LNCAP (cell line): Measurements from ENCODE around the gene ZFHX3.

Experiments used
- CTCF ChIP-seq: fragments of 450-650 bp; IDR thresholded peaks from 2 replicates; pipeline ENCODE4 v1.5.1; 2017; ENCODE audit warnings: mild to moderate bottlenecking

Gene ZFHX3

GRCh38 chr16:72838951-72839350 lies 209.0 kb downstream of the ZFHX3 start:
- TF ChIP-seq CTCF: no peak

DNA sequence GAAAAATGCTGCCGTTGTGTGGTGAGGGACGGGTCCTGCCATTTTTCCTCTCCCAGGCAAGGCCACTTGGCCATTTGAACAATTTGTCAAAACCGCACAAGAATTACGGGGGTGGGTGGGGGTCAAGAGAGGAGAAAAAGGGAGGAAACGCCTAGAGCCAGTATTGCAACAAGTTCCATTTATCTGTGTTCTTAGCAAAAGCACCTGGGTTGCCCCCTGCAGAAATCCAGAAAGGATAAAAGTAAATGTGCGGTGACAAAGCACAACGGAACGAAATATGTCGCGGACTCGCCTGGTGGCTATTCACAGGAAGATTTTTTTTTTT lies 209.4 kb downstream of the ZFHX3 start:
- no peak for TF ChIP-seq CTCF

- TF ChIP-seq CTCF: no peak
These were observed 209.9 kb downstream of the ZFHX3 start for GRCh38 chr16:72837846-72838585.

- no peak for TF ChIP-seq CTCF
These were observed 210.9 kb downstream of the ZFHX3 start for GRCh38 chr16:72836985-72837384.

- no peak for TF ChIP-seq CTCF
These were observed 211.7 kb downstream of the ZFHX3 start for GRCh38 chr16:72836181-72836580.

- no peak for TF ChIP-seq CTCF
These were observed 212.8 kb downstream of the ZFHX3 start for GRCh38 chr16:72835086-72835485.

- TF ChIP-seq CTCF: no peak
These were observed 213.4 kb downstream of the ZFHX3 start for GRCh38 chr16:72834499-72834898.

- TF ChIP-seq CTCF: no peak
These were observed 214.0 kb downstream of the ZFHX3 start for GRCh38 chr16:72833969-72834368.
